Muscle of back (tissue), 11 donors: ENCODE measurements around the gene COL4A6. TPM values are rescaled to one million over a fixed set of nuclear protein-coding genes. Genes with fewer than 3 reads are reported as not detected.
"Not testable (repeated sequence)": the region's sequence is repeated elsewhere in the genome, so short reads cannot be mapped to it uniquely, and the experiment has no call there.

Experiments used
- DNase-seq, 3 donors: peaks; one replicate each; pipeline versions ENCODE4 v3.0.0 to v3.0.0-alpha.2; 2013
- polyA plus RNA-seq, 10 donors: library from polyadenylated mRNA; unstranded; fragments of 120-200 nt; gene quantifications; one replicate each; pipeline ENCODE4 v1.2.1, GENCODE V29; 2013; ENCODE audit not compliant: insufficient read length in 10 of 10

Gene COL4A6
- polyA plus RNA-seq, 10 donors = 1.2 to 4.6 (median 1.6) TPM

GRCh38 chrX:108399418-108400165 lies 38.6 kb downstream of the COL4A6 start:
- DNase-seq = peak in 1 of 3 donors; percentile 3

DNA sequence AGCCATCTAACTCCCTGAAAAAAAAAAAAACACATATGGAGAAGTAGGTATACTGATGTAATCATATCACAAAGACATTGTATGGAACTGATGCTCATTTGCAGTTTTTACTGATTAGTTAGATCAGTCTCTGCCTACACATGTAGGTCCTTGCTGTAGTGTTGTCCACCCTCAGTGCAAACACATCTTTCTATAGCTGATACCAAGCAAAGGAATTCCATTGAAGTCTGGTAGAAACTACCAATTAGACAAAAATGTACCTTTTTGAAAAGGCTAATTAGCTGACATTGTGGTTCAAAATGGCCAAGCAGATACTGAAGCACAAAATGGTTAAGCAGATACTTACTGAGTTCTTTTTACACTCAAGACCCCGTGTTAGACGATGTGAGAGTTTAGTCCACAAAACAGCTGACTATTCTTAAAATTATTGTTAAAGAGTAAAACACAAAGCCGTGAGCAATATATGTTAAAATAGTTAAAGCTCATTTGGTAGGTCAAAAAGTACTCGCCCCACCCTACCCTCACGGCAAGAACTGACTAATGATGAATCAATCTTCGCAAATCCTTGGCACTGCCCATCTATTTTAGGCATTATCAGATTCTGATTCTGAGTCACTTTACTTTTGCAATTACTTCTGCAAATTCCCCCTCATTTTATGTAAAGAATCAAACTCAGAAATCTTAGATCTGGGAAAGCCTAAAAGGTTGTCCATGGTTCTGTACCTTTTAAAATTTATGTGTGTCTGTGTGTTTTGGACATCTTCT lies 40.4 kb downstream of the COL4A6 start:
- DNase-seq = no peak

GRCh38 chrX:108396986-108397385 lies 41.2 kb downstream of the COL4A6 start:
- no peak for DNase-seq

GRCh38 chrX:108396188-108396891 lies 41.9 kb downstream of the COL4A6 start:
- DNase-seq = no peak

GRCh38 chrX:108390976-108391717 lies 47.1 kb downstream of the COL4A6 start:
- not testable (repeated sequence) for DNase-seq

DNA sequence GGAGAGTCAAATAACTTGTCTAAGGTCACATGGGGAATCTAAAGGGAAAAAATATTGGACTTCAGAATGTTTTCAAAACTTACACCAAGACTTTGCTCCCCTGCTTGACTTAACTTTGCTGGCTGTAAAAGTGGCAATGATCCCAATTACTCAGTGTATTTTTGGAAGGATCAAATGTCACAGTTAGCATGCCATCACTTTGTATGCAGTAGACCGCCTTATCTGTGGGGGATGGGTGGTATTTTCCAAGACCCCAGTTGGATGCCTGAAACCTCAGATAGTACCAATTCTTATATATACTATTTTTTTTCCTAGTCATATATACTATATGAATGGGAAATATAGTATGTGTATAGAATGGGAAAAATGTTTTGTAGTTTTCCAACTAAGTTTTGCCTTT lies 53.4 kb downstream of the COL4A6 start:
- no peak for DNase-seq

DNA sequence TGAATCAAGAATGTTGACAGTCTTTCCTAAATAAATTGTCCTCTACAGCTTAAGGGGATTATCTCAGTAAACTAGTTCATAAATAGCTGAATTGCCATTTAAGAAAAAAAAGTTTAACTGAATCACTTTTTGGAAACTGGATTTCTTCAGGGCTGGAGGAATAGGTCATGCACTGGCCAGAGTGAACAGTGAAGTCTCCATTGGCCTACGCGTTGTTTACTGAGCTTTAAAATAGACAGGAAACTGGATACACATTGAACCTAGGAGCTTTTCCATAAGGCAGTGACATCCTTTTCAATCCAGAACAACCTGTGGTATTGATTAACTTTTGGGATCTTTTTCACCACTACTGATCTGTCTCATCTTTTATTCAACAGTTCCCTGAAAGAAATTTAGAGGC lies 58.0 kb downstream of the COL4A6 start:
- peak in 1 of 3 donors; percentile 10 for DNase-seq

DNA sequence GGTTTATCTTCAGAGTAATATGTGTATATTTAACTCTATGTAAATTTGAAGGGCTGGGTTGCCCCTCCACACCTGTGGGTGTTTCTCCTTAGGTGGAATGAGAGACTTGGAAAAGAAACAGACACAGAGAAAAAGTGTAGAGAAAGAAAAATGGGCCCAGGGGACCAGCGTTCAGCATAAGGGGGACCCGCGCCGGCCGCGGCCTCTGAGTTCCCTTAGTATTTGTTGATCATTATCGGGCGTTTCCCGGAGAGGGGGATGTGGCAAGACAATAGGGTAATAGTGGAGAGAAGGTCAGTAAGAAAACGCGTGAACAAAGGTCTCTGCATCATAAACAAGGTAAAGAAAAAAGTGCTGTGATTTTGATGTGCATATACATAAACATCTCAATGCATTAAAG lies 61.4 kb downstream of the COL4A6 start:
- DNase-seq = not testable (repeated sequence)

DNA sequence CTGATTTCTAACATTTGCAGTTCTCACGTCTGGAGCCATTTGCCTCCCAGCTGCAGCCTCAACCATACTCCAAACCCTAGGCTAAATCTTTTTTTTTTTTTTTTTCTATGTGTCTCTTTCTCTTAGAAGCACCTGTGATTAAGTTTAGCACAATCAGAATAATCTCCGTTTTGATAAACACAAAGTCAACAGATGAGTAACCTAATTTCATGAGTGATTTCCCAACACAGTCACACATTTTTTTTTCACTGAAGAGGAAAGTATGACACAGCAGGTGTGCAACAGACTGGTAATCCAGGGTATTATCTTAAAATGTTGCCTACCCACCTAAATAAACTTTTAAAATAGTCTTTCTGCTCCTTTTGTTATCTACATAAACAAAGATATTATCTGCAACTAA lies 62.6 kb downstream of the COL4A6 start:
- DNase-seq = not testable (repeated sequence)

DNA sequence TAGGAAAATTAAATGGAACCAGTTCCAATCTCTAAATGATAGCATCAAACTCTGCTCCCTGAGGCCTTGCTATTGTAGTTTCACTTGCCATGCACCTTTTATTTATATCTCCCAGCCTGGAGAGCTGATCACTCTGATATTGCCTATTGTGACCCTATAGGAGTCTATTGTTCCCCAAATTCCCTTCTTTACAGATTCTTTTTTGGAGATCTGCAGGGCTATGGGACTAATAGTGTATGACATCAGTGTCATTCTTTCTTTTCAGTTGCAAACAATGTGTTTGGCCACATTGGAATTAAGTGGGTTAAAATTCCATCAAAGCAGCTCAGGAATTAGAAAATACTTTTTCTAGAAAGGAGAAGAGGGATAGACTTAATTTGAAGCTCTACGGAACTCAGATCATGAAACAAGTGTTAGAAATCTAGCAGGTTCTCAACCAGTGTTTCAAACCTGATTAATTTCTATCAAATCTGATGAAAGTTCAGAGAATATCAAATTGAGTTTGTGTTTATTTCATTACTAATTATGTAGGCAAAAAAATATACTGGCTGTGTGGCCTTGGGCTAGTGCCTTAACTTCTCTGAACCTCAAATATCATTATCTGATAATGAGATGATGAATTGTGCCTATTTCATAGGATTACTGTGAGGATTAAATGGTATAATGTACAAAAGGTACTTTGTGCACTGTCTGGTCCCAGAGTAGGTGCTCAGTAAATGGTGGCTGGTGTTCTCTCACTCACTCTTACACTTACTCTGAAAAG lies 71.4 kb downstream of the COL4A6 start:
- no peak for DNase-seq

DNA sequence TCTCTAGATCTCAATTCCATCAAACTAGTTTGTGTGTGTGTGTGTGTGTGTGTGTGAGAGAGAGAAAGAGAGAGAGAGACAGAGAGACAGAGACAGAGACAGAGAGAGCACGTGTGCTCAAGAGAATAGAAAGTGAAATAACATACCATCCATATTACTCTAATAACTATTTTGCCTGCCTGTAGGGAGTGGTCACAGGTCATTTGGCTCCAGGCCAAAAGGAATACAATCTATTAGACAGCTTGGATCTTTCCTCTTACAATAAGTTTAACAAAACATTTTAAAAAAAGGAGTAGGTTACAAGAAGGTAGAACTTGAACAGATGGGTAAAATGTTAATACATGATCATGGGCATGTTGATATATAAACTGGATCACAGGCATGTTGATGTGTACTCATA lies 76.2 kb downstream of the COL4A6 start:
- DNase-seq = no peak

GRCh38 chrX:108361316-108361715 lies 76.9 kb downstream of the COL4A6 start:
- no peak for DNase-seq

DNA sequence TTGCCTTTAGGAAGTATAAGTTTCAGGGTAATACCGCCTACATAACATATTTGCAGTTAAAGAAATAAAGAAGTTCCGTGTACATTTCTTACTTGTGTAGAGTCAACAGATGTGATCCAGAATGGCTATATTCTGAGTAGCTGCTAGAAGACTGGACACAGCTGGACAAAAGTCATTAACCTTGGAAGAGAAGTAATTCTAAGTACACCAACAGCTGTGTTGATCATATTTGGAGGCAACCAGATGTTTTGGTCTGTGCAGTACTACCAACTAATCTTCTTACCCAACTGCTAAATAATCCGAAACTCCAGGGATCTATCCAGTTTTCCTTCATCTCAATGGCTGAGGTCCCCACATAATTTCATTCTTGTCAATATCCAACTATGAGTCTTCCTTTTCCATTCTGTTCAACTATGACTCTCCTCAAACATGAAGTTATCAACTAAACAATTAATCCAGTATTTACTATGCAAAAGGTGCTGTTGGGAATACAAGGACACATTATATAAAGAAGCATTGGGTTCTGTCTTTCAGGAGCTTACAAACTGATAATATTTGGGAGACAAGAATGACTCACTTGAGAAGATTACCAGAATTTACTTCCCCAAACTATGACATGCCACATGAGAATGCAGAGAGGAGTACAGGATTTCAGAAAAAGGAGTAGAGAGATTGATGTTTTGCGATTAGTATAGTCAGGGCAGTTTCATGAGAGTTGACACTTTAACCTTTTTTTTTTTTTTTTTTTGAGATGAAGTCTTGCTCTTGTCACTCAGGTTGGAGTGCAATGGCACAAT lies 78.2 kb downstream of the COL4A6 start:
- no peak for DNase-seq

DNA sequence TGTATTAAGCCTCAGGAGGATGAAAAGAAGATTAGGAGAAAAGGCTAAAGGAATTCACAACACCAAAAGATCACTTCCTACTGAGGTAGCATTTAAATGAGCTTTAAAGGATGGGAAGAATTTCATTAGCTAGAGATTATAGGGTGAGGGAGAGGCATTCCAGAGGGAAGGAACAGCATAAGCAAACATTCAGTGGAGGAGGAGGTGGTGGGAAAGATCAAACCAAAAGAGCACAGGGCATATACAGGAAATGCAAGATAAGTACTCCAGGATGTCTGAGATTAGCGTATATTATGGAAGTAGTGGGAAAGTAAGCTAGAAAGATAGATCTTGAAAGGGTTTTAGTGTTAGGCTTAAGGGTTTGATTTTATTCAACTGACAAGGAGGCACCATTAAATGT lies 84.8 kb downstream of the COL4A6 start:
- DNase-seq = no peak

DNA sequence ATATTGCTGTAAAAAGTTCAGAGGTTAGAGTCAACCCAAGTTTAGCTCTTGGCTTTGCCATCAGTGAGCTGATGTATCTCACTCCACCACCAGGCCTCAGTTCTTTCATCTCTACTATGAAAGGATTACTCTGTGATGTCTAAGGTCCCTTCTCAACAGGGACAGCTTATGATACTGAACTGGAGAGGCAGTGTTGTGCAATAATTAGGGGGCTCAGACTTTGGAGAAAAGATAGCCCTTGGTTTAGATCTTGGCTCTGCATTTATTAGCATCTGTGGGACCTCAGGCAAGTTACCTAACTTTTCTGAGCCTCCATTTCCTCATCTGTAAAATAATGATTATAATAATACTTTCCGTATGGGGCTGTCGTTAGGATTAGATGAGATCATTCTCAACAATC lies 89.0 kb downstream of the COL4A6 start:
- DNase-seq = no peak

DNA sequence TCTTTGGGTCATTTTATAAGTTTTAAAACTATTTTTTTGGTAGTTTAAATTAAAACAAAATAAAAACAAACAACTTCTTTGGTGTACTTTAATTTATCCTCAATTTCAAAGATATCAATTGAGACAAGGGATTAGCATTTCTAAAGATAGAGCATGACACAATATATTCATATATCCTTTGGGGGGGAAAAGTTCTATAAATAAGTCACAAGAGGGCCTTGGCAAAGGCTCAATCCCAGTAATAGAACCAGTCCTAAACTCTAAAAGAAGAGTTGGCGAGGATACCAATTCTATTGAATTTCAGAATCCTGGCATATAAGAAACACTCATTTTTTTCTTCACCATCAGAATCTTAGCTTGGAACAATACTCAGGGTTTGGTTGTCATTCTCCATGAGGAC lies 89.7 kb downstream of the COL4A6 start:
- peak in 2 of 3 donors; percentile 3 to 6 for DNase-seq

DNA sequence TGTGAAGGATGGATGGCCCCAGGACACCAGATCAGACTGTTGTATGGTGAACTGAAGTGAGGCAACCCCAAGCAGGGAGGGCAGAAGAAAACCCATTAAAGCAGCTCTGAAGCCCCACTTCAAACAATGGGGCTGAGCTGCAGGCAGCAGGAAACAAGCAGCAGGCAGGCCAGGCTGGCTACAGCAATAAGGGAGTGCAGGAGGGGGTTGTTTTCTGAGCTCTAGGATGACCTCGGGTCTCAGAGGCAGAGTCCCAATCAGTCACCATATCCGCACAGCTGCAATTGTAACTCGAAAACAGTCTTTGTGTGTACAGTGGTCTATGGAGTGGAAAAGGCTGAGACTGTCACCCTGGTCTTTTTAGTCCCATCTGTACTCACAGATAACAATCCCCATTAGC lies 90.4 kb downstream of the COL4A6 start:
- peak; percentile 3 to 7 (median 6) for DNase-seq

GRCh38 chrX:108344216-108344615 lies 94.0 kb downstream of the COL4A6 start:
- peak; percentile 6 to 40 (median 15) for DNase-seq

DNA sequence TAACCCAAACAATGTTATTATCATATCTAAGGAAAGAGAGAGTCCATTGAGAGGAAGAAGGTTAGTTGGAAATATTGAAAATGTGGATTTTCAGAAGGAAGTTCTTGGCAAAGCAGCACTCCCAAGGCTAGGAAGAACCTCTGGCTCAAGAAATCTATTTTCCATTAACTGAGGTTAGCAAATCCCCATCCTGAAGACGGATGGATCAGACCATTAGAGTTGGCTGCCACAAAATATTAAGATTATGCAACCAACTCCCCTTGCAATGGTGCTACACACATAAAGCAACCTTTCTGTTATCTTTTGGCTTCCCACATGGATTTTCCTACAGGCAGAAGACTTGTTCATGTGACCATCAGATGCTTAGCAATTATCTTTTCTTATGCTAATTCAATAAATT lies 96.3 kb downstream of the COL4A6 start:
- DNase-seq = peak in 1 of 3 donors; percentile 16

GRCh38 chrX:108332281-108332680 lies 105.9 kb downstream of the COL4A6 start:
- DNase-seq = no peak
